Fibroblast of skin of left biceps (primary cell): ENCODE results near the gene MYDGF.

Experiments
- DNase-seq, 2 experiments: peaks; one replicate each; pipeline ENCODE4 v3.0.0-alpha.2; 2013; ENCODE audit warnings: low read depth in 2 of 2

Gene MYDGF

GRCh38 chr19:4641132-4641531, 29.0 kb downstream of the MYDGF start:
- no peak for DNase-seq

- no peak for DNase-seq
Measured at GRCh38 chr19:4640247-4641000, 29.7 kb downstream of the MYDGF start.

- no peak for DNase-seq
Measured at GRCh38 chr19:4639531-4640246, 30.5 kb downstream of the MYDGF start.

GRCh38 chr19:4638828-4639530, 31.2 kb downstream of the MYDGF start, which contains the start of gene TNFAIP8L1:
TSS of gene TNFAIP8L1 (plus strand) at chr19:4639516. CDS start at chr19:4651870, 12,354 bp downstream.
- DNase-seq: peak; percentile 86 to 91

- DNase-seq: no peak
Measured at GRCh38 chr19:4638317-4638716, 31.8 kb downstream of the MYDGF start.

- no peak for DNase-seq
Measured at GRCh38 chr19:4636761-4637160, 33.4 kb downstream of the MYDGF start.

- DNase-seq: no peak
Measured at GRCh38 chr19:4636151-4636717, 33.9 kb downstream of the MYDGF start.

GRCh38 chr19:4635754-4636116, 34.4 kb downstream of the MYDGF start:
- DNase-seq: no peak

GRCh38 chr19:4633140-4633967, 36.8 kb downstream of the MYDGF start:
- DNase-seq: no peak

GRCh38 chr19:4624733-4625362, 45.3 kb downstream of the MYDGF start:
- no peak for DNase-seq

GRCh38 chr19:4624301-4624700, 45.8 kb downstream of the MYDGF start:
- DNase-seq: no peak

GRCh38 chr19:4622695-4623421, 47.3 kb downstream of the MYDGF start:
- DNase-seq: no peak

- no peak for DNase-seq
Measured at GRCh38 chr19:4620675-4621074, 49.5 kb downstream of the MYDGF start.

GRCh38 chr19:4619668-4620294, 50.4 kb downstream of the MYDGF start:
- DNase-seq: no peak

- DNase-seq: no peak
Measured at GRCh38 chr19:4618019-4618418, 52.1 kb downstream of the MYDGF start.

GRCh38 chr19:4613254-4613751, 56.8 kb downstream of the MYDGF start:
- DNase-seq: no peak

GRCh38 chr19:4609878-4610511, 60.1 kb downstream of the MYDGF start:
- no peak for DNase-seq
